ENCODE data around the gene DLX3.

Gene DLX3

DNA sequence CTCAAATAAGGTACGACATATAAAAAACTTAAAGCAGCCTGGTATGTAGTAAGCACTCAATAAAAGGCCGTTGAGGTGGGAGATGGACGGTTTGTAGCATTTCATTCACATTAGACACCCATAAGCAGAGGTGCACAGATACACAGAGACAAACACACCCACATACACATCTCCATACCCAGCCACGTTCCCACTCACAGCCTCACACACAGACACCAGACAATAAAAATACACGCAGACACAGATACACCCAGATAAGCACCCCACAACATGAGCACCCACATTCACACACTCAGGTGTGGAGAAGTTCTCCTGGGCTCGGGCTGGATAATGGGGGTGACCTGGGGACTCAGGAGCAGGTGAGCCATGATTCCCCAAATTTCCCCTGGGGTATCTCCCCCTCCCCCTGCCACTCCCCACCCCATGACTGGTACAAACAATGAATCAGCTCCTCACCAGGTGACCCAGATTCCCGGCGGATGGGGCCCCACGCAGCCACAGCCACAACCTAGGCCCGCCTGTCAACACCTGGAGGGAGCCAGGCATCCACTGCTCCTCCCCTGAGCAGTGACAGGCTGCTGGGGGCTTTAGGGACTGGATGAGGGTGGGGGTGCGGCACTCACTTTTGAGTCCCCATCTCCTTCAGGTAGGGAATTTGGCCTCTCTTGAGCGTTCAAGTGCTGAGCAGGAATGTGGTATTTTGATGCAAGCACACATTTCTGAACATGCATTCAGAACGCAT, 2.7 kb downstream of the DLX3 start:
- FAIRE-seq = no peak

DNA sequence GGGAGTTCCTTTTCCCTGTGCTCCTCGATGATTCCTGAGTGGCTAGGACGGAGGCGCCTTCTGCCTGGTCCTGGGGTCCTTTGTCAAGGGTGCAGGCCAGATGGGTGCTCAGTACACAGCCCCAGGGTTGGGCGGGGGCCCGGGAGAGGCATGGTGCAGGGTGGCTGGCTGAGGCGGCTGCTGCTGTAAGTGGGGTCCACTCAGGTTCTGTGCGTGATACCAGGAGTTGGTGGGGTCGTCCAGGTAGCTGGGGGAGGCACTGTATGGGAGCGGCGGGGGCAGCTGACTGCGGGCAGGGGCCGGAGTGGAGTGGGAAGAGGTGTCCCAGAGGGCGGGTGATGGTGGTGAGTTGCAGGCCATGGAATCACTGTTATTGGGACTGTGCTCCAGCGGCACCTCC, 3.6 kb downstream of the DLX3 start:
- no peak for FAIRE-seq

DNA sequence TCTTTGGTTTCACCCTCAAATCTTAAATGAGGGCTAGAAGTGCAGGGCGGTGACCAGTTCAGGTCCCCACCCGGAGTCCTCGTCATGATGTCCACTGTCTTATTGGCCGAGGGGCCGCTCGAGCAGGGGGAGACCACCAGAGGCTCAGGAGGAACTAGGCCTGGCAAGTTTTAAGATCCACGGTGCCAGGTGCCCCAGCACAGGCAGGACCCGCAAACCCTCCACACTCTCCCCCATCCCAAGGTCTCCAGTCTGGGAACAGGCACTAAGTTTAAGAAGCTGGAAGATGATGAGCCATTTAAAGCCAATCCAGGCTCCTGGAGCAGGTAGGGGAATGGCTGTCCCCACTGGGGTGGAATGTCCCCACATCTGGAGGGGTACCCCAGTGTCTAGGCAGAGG, 4.1 kb downstream of the DLX3 start:
- no peak for FAIRE-seq

DNA sequence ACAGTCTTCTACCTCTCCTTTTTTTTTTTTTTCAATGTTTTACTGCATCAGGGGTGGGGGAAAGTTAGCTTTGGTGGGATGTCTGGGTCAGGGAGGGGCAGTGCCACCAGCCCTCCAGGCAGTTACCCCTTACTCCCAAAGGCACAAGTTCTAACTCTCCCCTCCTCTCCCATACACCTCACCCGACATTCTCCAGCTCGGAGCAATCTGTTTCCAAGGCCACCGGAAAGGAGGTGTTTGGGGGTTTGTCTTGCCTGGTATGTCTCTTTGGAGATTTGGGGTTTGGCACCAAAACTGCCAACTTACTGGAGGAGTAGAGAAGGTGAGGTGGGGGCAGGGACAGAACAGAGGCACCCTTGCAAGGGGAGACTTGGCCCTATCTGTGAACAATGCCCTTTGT, 4.7 kb downstream of the DLX3 start:
- no peak for FAIRE-seq

DNA sequence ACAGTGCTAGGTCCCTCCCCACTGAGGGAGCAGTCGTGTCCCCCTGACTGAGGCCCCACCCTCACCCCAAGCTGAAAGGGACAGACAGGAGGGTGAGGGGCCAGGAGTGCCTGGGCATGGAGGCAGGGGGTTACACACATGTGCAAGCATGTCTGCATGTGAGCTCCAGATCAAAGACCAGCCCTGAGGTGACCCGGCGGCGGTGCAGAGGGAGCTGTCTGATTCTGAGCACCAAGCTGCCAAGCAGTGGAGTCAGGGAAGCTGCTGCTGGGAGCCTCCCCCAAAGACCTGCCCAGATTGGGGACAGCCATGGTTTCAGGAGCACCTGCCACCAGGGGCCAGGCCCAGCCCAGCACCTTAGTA, 5.5 kb downstream of the DLX3 start:
- no peak for FAIRE-seq

DNA sequence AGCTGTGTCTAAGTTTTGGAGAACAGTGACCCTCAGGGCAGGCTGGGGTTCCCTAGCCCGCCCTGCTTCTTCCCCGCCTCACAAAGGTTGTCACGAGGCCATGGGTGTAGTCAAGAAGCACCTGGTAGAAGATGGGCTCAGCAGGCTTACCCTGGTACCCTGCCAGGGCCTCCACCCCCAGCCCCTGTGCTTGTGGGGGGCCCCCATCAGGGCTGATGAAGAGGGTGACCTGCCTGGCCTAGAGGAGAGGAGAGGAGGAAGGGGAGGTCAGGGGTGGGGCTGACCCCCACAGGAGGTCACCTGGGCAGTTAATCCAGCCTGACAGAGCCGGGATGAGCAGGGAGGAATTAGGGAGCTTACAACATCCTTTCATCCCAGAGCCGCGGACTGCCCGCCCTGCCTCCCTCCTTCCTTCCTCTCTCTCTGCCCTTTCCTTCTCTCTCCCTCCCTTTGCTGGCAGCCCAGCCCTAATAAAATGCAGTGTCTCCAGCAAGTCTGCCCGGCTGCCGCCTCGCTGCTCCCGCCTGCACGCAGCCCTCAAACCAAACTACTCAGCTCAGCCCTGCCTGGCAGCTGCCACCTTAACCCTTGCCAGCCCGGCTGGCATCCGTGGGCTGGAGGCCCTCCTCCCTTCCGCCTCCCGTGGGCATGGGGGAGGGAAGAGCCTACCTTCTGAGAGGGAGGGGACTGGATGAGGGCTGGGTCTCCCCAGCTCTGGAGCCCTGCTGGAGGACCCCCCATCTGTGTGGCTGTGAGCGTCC, 7.2 kb downstream of the DLX3 start:
- no peak for FAIRE-seq

DNA sequence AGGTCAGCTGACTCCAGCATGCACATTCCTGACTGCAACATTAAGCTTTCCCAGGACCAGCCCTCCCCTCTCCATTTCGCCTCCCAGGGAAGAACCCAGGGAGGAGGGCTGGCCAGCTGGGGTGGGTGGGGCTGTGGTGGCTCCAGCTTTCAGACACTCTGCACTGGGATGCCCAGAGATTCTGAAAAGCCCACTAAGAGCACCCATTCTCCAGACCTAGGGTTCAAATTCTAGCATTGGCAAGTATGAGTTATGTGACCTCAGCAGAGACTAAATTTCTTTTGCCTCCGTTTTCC, 7.8 kb downstream of the DLX3 start:
- FAIRE-seq = no peak

DNA sequence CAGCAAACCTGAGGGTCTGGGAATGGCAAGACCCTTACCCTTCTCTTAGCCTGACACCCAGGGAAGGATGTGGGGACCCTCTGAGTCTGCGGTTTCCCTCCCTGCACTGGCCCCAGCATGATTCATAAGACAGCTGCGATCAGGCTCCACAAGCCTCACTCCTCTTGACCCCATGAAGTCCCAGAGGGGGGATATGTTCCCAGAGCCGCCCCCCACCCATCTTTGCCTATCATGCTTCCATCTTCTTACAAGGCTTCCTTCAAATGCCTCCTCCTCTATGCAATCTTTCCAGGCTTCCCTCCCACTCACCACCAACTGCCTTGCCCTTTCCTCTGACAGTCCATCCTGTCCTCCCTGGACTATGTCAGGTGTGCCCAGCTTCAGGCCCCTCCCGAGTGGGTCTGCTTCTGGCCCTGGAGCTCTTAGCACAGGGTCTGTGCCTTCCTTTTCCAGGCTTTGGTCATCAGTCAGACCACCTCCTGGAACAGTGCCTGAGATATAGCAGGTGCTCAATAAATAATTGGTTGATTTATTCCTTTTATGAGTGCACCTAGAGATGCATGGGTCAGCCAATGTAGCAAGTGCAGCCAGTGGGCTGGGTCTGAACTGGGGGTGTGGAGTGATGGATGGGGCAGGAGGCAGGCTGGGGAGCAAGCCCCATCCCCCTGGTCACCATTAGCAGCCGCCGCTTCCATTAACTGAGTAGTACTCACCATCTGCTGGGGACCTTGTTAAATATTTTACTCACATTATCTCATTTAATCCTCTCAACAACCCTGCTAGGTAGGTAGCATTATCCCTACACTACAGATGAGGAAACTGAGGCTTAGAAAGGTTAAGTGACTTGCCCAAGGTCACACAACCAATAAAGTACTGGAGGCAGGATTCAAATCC, 8.4 kb downstream of the DLX3 start:
- no peak for FAIRE-seq

DNA sequence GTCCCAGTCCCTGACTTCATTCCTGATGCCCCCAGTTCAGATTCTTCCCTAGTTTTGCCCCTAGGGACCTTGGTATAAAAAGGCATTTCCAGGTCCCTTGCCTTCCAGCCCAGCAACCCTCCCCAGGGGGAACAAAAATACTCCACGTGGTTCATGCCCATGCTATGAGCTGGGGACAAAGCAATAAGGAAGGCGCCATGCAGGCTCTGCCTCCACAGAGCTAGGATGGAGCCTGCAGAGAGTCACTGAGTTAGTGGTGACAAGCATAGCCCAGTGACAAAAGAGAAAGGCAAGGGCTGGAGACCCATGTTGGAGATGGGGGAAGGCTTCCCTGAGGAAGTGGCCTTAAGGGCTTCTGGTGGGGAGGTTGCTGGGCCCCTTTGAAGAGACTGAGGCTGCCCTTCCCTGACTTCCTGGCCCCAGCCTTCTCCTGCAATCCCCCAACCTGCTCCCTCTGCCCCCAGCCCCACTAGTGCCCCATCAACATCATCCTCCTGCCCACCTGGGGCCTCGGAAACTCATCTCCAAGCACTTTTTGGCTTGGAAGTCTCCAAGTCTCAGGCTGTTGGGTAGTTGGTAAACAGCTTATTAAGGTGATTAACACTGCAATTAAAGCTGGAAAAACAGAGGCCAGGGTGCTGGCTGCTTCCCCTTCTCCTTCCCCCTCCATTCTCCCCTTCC, 9.6 kb downstream of the DLX3 start:
- FAIRE-seq = no peak

DNA sequence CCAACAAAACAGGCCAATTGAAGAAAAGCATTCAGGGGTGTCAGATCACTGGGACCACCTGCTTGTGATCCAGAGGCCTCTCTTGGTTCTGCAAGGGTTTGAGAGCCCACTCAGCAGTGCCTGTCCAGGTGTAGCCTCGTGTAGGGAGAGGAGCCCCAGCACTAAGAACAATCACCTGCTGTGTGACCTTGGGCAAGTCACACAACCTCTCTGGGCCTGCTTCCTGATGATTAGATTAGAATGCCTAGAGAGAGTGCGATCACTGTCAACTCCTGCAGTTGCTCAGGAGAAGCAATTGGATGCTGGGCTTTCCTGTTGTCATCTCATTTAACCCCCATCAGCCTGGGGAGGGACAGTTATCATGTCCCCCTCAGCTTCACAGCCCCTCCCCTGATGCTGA, 10.2 kb downstream of the DLX3 start:
- no peak for FAIRE-seq

DNA sequence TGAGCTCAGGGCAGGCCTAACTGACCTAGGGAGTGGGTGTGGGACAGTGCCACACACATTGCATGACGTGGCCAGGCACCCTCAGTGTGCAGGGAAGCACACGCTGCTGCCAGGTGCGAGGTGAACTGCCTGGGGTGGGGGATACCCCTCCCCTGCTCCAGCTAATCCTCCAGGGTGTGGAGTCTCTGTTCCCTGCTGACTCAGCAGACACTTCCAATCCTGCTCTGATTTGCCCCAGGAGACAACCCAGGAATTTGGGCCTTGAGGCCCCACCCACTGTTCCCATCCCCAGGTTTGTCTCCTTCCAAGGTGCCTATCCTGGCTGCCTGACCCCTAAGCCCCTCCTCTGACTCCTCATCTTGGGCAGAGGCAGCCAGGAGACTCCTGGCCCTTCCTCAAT, 10.7 kb downstream of the DLX3 start:
- no peak for FAIRE-seq

DNA sequence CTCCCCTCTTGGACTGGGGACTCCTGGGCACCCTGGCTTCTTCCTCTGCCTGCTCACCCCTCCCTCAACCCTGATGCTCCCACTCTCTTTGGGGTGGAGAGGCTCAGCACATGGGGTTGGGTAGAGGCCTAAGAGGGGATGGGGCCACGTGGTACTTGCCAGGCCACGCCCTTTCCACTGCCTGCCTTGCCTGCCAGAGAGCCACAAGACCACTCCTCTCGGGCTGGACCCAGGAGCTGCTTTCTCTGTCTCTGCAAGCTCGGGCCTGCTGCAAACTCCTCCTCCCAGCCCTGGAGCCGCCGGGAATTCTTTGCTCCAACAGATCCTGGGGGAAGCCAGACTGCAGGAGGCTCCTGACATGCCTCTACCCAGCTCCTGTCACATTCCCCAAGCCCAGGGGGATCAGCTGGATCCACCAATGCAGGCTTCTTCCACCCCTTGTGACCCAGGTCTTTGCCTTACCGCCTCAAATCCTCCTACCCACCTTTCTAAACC, 14.3 kb downstream of the DLX3 start:
- FAIRE-seq = no peak

DNA sequence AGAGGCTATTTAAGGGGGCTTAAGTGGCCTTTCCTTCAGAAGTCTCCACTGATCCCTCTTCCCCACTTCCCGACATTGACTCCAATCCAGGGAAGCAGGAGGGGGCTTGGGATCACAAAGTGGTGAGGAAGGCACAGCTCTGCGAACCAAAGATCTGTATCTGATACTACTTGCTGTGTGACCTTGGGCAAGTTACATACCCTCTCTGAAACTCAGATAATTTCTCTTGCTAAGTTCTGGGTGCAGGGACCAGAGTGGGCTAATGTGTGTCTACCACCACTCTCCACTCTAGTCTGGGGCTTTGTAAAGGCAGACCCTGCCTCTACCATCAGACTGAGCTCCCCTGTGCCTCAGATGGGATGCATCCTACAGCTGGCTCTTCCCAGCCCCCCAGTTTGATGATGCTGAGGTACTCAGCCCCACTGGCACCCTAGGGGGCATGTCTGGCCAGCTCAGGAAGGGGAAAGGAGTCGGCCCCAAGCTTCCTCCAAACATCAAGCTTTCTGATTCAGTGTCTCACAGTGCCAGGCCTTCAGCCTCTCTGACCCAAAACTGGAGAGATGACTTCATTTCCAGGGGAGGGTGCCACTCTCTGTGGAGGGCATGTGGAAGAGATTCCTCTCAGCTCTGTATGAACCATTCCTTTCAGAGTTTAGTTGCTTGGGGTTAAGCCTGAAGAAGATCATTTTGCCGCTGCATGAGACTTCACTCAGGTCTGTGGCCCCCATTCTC, 15.1 kb downstream of the DLX3 start:
- no peak for FAIRE-seq

DNA sequence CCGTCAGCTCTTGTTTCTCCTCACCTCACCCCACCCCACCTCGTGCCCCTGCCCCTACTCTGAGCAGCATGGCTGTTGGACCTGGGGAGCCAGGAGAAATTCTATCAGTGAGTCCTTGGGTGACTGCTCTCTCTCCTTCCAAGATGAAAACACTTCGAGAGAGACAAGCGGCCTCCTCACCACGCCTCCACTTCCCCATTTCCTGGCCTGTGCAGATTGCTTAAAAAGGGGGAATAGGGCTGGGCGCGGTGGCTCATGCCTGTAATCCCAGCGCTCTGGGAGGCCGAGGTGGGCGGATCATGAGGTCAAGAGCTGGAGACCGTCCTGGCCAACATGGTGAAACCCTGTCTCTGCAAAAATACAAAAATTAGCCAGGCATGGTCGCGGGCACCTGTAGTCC, 16.5 kb downstream of the DLX3 start:
- FAIRE-seq = no peak

DNA sequence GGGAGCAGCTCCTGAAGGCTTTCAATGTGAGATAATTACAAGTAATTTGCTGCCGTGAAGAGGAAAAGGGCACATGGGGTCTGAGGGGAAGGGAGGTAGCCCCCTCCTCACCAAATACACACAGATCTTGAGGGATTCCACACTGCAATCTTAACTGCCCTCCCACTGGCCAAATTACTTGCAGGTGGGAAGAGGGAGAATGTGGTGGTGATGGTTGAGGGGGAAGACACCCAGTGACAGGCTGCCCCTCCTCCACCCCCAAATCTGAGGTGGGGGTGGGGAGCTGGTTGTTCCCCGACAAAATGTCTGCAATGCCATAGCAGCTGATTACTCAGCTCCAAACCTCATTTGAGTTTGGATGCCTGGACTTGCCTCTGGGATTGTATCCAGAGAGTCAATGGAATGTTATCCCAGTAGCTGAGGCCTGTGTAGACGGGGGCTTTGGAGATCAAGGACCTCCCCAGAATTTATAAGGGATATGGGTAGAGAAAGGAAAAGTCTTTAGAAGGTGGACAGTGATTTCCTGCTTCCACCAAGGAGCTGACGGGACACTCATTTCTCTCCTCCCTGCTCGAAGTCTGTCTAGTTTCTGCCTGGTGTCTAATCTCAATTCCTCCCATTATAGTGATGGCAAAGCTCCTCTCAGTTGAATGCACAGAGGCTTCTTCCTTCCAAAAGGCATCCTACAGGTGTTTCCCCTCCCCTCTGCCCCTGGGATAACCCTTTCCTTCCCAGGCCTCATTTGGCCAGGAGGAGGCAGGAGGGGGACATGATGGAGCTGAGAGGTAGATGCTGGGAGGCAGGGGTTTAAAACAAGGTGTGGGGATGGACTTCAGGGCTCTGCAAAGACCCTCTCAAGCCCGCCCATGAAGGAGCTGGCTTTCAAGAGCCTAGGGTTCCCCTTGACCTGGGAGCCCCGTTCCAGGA, 17.3 kb downstream of the DLX3 start:
- no peak for FAIRE-seq

DNA sequence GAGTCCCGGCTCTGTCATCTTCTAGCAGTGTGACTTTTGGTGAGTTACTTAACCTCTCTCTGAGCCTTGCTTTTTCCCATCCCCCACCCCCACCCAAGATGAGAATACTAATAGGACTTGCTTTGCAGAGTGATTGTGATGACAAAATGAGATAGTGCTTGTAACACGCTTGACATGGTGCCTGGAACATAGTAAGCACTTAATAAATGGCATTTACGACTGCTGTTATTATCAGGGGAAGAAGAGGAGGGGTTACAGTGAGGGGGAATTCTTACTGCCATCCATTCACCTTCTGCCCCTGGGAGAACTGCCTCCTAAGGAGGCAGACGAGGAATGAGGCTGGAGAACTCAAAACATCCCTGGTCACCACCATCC, 18.2 kb downstream of the DLX3 start:
- FAIRE-seq = no peak

DNA sequence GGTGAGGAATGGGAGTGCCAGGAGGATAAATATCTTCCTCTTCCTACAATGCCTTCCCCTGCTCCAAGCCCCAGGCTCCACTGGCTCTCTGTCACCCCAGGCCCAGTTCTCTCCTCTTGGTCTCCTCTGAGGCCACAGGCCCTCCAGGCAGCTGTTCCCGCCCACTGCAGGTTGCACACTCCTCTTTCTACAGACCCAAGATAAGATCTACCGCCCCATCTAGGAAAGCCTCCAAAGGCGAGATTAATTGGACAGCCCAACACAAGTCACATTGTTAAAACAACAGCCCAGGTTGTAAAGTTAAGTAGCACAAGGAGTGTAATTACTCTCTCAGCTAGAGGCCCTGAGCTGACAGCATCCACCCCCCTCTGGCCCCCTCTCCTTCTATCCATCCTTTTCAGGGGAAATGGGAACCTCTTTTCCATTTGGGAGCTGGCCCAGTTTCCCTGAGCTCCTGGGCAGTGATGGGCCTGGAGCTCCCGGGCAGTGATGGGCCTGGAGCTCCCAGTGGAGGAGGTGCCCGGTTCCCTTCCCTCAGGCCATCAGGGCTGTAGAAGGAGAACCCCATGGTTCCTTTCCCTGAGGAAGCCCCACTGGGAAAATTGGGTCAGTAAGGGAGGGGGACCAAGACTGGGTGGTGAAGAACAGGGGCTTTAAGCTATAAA, 18.7 kb downstream of the DLX3 start:
- no peak for FAIRE-seq

DNA sequence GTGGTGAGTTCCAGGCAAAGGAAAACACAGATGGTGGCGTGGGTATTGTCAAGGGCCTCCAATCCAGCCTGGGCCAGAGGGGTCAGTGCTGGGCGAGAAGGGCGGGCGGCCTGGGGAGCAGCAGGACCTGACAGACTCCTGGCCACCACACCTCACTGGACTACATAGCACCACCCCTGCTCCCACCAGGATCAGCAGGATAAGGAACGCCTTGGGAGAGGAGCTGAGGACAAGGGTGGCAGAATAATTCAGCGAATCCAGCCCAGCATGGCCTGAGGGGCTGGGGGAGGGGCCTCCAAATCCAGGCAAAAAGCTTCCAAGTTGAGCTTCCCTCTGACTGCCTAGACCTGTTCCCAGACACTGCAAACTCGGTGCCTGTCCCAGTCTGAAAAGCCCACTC, 19.5 kb downstream of the DLX3 start:
- FAIRE-seq = no peak

DNA sequence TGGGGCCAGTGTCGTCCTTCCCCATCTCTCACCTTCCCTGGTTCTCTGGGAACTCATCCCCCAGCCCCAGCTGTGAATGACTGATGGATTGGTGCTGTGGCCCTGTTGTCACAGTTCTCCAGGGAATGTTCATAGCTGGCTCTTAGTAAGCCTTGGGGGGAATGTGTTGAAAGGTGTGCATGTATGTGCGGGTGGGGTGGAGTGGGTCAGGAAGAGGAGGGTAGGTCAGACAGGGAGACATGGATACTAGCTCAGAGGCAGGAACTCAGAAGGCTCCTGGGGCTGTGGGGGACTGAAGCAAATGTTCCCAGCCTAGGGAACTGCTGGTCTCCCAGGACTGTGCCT, 21.8 kb downstream of the DLX3 start:
- FAIRE-seq = no peak

DNA sequence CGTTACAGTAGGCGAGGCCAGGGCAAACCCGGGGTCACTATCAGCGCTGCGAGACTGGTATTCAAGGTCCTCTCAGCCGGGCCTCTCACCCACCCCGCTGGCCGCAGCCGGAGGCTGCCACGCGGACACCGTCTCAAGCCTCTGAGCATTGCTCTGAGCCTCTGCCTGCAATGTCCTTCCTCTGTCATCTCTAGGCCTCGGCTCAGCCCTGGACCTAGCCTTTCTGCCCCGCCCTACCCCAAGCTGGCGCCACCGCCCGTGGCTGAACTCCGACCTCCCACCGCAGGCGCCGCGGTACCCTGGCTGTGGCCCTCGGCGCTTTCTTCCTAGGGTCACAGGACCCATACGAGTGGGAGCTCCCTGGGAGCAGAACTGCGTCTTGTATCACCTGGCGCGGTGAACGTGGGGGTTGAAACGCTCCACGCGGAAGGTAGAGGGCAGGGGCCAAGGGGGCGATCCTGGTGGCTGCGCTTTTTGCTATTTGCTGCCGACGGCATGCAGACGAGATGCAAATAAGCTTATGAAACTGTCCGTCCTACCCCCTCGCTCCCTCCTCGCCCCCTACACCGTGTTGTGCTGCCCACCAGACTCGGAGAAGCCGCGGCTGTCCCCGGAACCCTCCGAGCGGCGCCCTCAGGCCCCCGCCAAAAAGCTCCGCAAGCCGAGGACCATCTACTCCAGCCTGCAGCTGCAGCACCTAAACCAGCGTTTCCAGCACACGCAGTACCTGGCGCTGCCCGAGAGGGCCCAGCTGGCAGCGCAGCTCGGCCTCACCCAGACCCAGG, 22.3 kb downstream of the DLX3 start:
- no peak for FAIRE-seq

All from A204.1 (cell line).